Rectal smooth muscle tissue (tissue), 1 donor: ENCODE results near the gene RGL2.

Experiments used
- H3K27ac ChIP-seq: one replicate; pipeline ENCODE4 v1.7.0; 2013; ENCODE audit warnings: low read depth, low read length, inconsistent platforms
- H3K27me3 ChIP-seq: one replicate; pipeline ENCODE4 v1.7.0; 2013; ENCODE audit warnings: low read length; ENCODE audit not compliant: control insufficient read depth, insufficient read depth
- H3K36me3 ChIP-seq: one replicate; pipeline ENCODE4 v1.7.0; 2013; ENCODE audit warnings: low read length; ENCODE audit not compliant: control insufficient read depth, insufficient read depth
- H3K4me1 ChIP-seq: one replicate; pipeline ENCODE4 v1.7.0; 2013; ENCODE audit warnings: low read length; ENCODE audit not compliant: control insufficient read depth, insufficient read depth
- H3K4me3 ChIP-seq: one replicate; pipeline ENCODE4 v1.7.0; 2013; ENCODE audit warnings: low read length
- H3K9ac ChIP-seq: one replicate; pipeline ENCODE4 v1.7.0; 2013; ENCODE audit warnings: low read length

RGL2 gene

DNA sequence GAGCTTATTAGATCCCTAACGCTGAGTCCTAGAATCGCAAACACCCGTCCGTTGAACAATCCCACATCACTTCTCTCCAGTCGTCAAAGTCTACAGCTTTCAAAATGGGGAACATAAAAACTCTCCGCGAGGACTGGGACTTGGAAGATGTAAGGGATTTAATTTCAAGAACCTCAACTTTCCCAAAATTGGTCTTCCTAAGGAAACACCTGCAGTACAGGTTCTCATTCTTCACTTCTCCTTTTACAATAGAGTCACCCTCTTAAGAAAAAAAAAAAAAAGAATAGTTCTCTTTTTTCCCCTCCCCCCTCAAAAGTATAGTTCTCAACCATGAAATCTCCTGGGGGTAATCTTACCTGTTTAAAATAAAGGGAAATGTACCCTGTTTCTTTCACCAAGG lies 25.4 kb upstream of the RGL2 start:
- Histone ChIP-seq H3K9ac (no peak overlapping the region), H3K4me1 (peaks cover 4% of the 10 kb centered on the region), H3K27ac (no peak overlapping the region), H3K36me3 (peaks cover 12% of the 10 kb centered on the region), H3K27me3 (no peaks in the 10 kb centered on the region), H3K4me3 (peak overlapping the region; percentile 75)

DNA sequence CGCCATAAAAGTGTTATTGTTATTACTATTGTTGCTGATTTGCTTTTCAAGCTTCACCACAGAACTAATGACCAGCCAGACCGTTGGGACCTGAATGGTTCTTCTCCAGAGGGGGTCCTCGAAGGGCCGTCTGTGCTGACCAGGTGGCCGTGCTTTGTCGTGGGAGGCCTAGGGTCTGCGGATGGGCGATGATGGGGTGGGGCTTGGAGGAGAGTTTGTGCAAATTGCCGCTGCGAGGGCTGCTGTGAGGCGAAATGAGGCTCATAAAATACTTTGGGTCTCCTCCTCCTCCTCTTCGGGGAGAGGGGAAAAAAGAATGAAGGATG lies 24.8 kb upstream of the RGL2 start:
- H3K27ac ChIP-seq, result peak overlapping the region; percentile 85
- peaks cover 17% of the 10 kb centered on the region for H3K36me3 ChIP-seq
- H3K4me3 ChIP-seq, result peak overlapping the region; percentile 75

DNA sequence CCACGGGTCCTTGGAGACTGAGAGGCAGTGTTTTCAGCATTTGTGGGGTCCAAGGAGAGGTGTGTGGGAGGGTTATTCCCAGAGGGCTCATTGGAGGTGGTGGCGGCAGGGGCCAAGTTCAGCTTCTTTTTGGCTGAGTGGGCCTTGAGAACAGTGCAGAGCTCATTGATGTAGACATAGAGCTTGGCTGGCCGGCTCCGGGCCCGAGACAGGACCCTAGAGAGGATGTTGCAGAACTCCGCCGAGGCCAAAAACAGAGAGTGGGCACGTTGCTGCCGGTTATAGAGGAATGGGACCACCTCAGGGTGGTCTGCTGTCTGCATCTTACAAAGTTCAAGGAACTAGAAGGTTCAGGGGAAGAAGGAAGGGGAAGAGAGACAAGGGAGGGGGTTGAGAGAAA lies 22.5 kb upstream of the RGL2 start:
- Histone ChIP-seq H3K36me3 (peaks cover 17% of the 10 kb centered on the region), H3K9ac (no peak overlapping the region), H3K4me1 (peaks cover 7% of the 10 kb centered on the region), H3K27me3 (no peaks in the 10 kb centered on the region), H3K4me3 (peak overlapping the region; percentile 75), H3K27ac (no peak overlapping the region)

More for the DNA sequence above, 24.8 kb upstream of the RGL2 start:
- Histone ChIP-seq H3K27me3 (no peaks in the 10 kb centered on the region), H3K9ac (no peak overlapping the region), H3K4me1 (peaks cover 4% of the 10 kb centered on the region)

DNA sequence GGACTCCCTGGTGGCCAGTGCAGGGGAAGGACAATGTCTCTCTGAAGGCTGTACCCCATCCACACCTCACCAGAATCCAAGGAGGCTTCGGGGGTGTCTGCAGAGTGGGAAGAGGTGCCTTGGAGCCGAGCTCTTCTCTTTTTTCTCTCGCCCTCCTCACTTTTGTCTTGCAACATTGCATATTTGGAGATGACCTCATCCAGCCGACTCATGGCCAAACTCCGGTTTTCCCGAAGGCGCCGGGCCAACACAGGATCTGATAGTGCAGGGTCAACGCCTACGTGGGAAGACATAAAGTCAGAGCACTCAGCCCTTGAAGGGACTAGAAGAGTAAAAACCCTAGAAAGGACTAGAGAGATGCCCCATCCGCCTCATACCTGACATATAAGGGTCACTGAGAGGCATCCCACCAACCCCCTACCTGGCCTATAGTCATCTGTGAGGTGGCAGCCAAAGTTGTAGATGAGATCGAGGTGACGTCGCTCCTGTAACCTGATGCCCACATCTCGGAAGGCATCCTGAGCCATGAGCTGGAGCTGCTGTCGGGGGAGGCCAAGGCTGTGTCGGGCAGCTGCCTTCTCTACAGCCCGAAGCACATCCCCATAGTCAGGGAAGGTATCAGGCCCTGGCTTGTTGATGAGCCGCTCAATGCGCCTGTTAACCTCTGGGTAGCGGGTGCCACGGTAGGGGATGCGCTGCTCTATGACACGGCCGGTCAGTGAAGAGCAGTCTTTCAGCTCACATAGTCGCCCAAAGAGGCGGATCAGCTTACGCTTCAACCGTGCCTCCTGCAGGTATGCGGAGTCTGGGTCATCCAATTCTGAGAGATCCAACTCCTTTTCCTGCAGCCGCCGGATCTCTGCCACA lies 21.8 kb upstream of the RGL2 start:
- peaks cover 17% of the 10 kb centered on the region for H3K36me3 ChIP-seq
- H3K4me1 ChIP-seq, result peaks cover 7% of the 10 kb centered on the region
- H3K27ac ChIP-seq, result no peak overlapping the region
- H3K9ac ChIP-seq, result no peak overlapping the region
- H3K27me3 ChIP-seq, result no peaks in the 10 kb centered on the region
- H3K4me3 ChIP-seq, result no peak overlapping the region

DNA sequence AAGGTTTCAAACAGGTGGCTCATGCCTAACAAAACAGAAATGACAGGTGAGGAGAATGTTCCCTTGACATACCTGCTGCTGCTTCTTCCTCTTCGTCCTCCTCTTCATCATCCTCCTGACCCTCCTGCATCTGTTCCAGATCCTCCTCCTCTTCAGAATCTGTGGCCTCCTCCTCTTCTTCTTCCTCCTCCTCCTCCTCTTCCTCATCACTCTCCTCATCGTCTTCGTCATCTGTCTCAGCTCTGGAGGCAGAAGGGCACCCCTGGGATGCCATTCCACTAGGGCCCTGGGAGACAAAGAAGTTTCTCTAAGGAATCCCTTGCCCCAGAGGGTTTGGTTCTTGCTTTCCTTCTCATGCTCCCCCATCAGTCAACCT lies 21.2 kb upstream of the RGL2 start:
- Histone ChIP-seq H3K27me3 (no peaks in the 10 kb centered on the region), H3K27ac (no peak overlapping the region), H3K4me3 (no peak overlapping the region), H3K4me1 (peaks cover 7% of the 10 kb centered on the region), H3K9ac (no peak overlapping the region), H3K36me3 (peaks cover 17% of the 10 kb centered on the region)

DNA sequence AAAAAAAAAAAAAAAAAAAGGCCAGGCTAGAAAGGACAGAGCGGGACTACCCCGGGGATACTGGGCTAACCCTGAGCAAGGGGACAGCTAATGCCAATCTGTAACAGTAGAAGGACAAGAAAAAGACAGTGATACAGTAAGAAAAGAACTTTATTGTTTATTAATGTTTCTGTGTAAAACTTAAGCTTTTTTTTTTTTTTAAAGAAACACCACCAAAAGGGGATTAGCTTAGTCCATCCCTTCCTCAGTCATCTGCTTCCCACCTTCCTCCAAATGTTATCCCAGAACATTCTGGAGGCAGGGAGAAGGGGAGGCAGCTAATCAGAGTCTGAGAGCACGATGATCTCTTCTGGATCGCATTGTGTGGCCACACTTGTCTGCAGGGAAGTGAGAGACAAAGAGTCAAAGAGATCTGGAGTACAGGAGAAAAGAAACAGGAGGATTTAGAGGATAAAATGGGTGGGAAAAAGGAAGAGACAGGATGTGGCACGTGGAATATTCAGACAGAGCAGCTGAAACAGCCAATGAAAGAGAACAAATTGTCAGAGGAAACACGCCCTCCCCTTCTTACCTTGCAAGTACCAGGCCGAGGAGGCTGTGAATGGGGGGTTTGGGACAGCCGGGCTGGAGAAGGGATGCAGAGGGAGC lies 19.8 kb upstream of the RGL2 start:
- Histone ChIP-seq H3K4me3 (peak overlapping the region; percentile 77), H3K27ac (peak overlapping the region; percentile 87), H3K36me3 (peaks cover 17% of the 10 kb centered on the region), H3K4me1 (peaks cover 7% of the 10 kb centered on the region), H3K27me3 (no peaks in the 10 kb centered on the region), H3K9ac (no peak overlapping the region)

DNA sequence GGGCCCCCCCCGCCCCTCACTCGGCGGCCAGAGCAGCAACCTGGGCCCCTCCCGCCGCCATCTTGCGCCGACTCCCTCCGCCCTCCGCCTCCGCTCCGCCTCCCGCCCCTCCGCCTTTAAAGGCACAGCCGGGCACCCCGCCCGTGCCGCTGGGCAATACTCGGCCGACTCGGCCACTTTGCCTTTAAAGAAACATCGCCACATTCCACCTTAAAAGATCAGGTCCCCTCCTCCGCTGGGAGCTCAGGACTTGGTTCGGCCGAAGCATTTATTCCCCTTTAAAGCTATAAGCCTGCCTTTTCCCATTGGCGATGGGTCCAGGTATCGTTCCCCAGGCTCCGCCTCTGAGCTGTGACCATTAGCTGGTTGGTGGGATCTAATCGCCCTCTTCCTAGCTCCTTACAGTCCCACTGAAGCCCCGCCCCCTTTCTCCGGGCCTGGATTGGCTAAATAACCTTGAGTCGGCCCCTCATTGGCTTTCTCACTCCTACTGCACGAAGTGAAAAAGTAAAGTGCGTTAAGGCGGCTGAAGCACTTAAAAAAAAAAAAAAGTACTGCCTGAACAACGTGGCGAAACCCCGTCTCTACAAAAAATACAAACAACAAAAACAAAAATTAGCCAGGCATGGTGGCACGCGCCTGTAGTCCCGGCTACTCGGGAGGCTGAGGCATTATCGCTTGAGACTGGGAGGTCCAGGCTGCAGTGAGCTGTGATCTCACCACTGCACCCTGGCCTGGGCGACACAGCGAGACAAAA lies 19.1 kb upstream of the RGL2 start, which contains the start of gene ZBTB22:
ZBTB22 (minus strand) TSS at position 76 of the 757 bp plus-strand sequence. CDS start 828 bp downstream, outside the sequence.
- Histone ChIP-seq H3K9ac (no peak within 1 kb of the TSS), H3K4me1 (peaks cover 10% of the 10 kb centered on the region), H3K4me3 (peak within 1 kb of the TSS; percentile 77), H3K27ac (peak within 1 kb of the TSS; percentile 87), H3K27me3 (no peaks in the 10 kb centered on the region), H3K36me3 (peaks cover 17% of the 10 kb centered on the region)

DNA sequence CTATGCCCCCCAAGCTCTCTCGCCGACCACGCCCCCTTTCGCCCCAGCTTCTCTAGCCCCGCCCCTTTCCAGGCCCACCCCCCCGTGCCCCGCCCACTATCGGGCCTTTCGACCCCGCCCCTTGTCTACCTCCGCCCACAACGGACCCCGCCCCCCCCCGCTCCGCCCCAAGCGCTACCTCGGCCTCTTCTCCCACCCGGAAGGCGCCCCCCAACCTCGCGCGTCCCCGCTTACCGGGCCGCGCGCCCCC lies 18.6 kb upstream of the RGL2 start:
- Histone ChIP-seq H3K9ac (no peak overlapping the region), H3K27ac (peak overlapping the region; percentile 87), H3K36me3 (peaks cover 17% of the 10 kb centered on the region), H3K4me3 (peak overlapping the region; percentile 56), H3K27me3 (no peaks in the 10 kb centered on the region), H3K4me1 (peaks cover 13% of the 10 kb centered on the region)

DNA sequence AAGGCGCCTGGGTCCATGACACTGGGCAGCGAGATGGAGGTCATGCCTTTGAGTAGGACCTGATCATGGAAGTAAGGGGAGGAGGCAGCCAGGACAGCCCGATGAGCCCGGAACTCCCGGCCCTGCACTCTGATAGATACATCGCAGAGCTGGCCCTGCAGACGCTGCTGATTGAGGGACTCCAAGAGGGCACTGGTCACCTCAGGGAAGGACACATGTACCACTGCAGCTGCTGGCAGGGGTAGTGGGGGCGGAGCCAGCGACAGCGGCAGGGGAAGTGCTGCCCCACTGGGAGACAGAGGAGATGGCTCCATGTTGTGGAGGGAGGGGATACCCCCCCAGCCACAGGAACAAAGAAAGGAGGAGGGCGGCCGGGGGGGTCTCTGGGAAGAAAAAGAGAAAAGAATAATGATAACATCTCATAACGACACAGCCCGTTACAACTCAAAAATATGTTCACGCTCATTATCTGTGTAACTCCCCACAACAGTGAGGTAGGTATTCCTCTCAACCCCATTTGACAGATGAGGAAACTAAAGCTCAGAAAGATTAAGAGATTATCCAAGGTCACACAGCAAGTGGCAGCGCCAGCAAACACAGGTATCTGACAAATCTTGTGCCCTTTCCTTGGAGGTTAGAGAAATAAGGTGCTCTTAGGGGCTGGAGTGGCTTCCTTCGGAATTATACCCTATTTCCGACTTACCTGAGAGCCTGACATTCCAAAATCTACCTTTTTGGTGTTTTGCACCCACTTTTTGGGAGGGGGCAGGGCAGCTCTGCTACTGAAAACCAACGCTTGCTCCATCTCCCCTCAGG lies 18.1 kb upstream of the RGL2 start:
- Histone ChIP-seq H3K9ac (no peak overlapping the region), H3K36me3 (peaks cover 17% of the 10 kb centered on the region), H3K27ac (no peak overlapping the region), H3K4me3 (peak overlapping the region; percentile 56), H3K4me1 (peaks cover 14% of the 10 kb centered on the region), H3K27me3 (no peaks in the 10 kb centered on the region)

DNA sequence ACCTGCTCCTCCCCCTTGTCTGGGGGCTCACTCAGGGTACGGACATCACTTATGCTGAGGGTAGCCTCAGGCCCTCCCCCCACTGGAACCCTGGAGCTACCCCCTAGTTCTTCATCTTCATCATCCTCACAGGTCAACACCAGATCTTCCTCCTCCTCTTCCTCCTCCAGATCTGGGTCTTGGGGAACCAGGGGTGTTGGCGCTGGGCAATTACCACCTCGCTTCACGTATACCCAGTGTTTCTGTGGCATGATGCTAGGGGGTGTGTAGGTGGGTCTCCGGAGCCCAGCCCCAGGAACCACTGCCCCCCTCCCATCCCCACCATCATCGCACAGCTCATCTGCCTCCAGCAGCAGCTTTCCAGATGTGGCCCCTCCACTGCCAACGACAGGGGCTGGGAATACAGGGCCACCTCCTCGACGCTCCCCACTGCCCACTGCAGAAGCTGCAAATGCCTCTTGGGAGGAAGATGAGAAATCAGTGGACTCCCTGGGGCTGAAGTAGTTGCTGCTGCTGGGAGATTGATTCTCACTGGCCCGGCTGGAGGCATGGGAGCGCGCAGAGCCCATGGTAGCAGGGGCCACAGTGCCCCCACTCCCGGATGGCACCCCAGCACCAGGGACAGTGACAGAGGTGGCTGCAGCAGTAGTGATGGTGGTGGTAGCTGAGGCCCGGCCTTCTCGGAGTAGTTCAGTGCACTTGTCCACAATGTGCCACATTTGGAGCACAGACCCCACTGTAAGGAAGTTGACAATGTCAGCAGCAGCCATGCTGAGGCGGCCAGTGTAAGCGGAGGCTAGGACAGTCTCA lies 17.3 kb upstream of the RGL2 start:
- H3K36me3 ChIP-seq, result peaks cover 17% of the 10 kb centered on the region
- no peak overlapping the region for H3K27ac ChIP-seq
- no peak overlapping the region for H3K4me3 ChIP-seq
- H3K4me1 ChIP-seq, result peaks cover 15% of the 10 kb centered on the region
- H3K9ac ChIP-seq, result no peak overlapping the region
- H3K27me3 ChIP-seq, result no peaks in the 10 kb centered on the region

DNA sequence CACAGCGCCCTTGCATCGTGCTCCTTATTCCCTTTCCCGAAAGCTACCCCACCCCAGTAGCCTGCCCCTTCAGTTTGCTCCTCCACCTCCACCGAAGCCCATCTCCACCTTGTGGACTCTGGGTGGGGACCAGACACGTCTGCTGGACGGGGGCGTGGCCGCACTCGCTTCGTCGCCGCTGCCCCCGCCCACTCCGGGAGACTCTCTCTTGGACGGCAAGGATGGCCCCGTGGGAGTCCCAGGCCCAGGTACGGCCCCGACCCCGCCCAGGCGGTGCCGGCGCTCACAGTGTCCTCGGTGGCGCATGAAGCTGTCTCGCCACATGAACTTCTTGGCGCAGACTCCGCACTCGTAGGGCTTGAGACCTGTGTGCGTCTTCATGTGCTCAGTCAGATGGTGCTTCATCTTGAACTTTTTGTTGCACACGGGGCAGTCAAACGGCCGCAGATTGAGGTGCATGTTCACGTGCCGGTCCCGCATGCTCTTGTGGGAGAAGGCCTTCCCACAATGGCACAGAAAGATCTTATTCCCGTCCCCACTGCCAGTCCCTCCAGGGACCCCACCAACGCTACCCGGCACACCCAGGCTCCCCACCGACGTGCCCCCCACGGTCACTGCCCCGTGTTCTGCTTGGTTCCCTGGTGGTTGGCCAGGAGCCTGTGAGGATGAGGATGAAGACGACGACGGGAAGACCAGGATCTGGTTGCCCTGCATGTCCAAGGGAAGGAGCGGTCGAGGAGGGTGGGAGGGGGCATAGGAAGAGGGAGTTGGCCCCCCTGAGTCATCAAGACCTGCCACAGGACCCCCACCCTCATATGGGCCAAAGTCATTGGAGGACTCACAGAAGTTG lies 16.4 kb upstream of the RGL2 start:
- H3K27ac ChIP-seq, result peak overlapping the region; percentile 93
- no peaks in the 10 kb centered on the region for H3K27me3 ChIP-seq
- H3K9ac ChIP-seq, result no peak overlapping the region
- H3K4me1 ChIP-seq, result peaks cover 15% of the 10 kb centered on the region
- peaks cover 14% of the 10 kb centered on the region for H3K36me3 ChIP-seq
- peak overlapping the region; percentile 98 for H3K4me3 ChIP-seq
